Sigmoid colon (tissue), 7 donors: ENCODE data around the gene SPNS1. TPM values are rescaled to one million over a fixed set of nuclear protein-coding genes. Genes with fewer than 3 reads are reported as not detected.

Experiments used
- DNase-seq: peaks from one replicate; pipeline ENCODE4 v3.0.0-alpha.2; 2019
- H3K27ac ChIP-seq, 4 donors: fragments of 200-600 bp; sonication (generic); one replicate each; pipeline ENCODE4 v1.5.1; 2016 to 2019; ENCODE audit warnings: mild to moderate bottlenecking in 1 of 4
- H3K27me3 ChIP-seq, 3 donors: fragments of 200-600 bp; sonication (generic); one replicate each; pipeline ENCODE4 v1.5.1; 2019; ENCODE audit warnings: mild to moderate bottlenecking in 1 of 3
- H3K36me3 ChIP-seq, 4 donors: fragments of 200-600 bp; sonication (generic); one replicate each; pipeline ENCODE4 v1.5.1; 2016 to 2019
- H3K4me1 ChIP-seq, 4 donors: fragments of 200-600 bp; sonication (generic); one replicate each; pipeline ENCODE4 v1.5.1; 2017 to 2019
- H3K4me3 ChIP-seq, 4 donors: fragments of 200-600 bp; sonication (generic); one replicate each; pipeline ENCODE4 v1.5.1; 2017 to 2019; ENCODE audit warnings: mild to moderate bottlenecking in 2 of 4, moderate library complexity in 1 of 4
- H3K9me3 ChIP-seq, 4 donors: fragments of 200-600 bp in 3 of 4; sonication (generic) in 3 of 4; one replicate each; pipeline versions ENCODE4 v1.5.1 to v1.6.1; 2013 to 2019
- CTCF ChIP-seq, 4 experiments: fragments of 450-650 bp in 3 of 4; fragments of 200-600 bp in 1 of 4; IDR thresholded peaks; one replicate each; pipeline ENCODE4 v1.5.1; 2016 to 2019; ENCODE audit warnings: antibody characterized with exemption in 4 of 4, mild to moderate bottlenecking in 3 of 4, moderate library complexity in 2 of 4
- EP300 ChIP-seq, 4 donors: sonication (generic); formaldehyde crosslinking; IDR thresholded peaks; one replicate each; pipeline ENCODE4 v1.6.1; 2017; ENCODE audit warnings: antibody characterized with exemption in 4 of 4
- POLR2A ChIP-seq, 2 donors: fragments of 450-650 bp; IDR thresholded peaks; one replicate each; pipeline ENCODE4 v1.6.1; 2016; ENCODE audit warnings: antibody characterized with exemption in 2 of 2, mild to moderate bottlenecking in 2 of 2, moderate library complexity in 2 of 2
- POLR2AphosphoS5 ChIP-seq, 4 donors: sonication (generic); formaldehyde crosslinking; IDR thresholded peaks; one replicate each; pipeline ENCODE4 v1.6.1; 2017; ENCODE audit warnings: antibody characterized with exemption in 4 of 4
- WGBS, 2 donors: extraction: QIAGEN DNeasy Blood & Tissue Kit; methylation state at CpG; one replicate each; pipeline ENCODE4 v1.1.7; 2013; 5-methylcytosine and 5-hydroxymethylcytosine counted together
- intact Hi-C: fragments of 100-400 bp; cut with DNase I; formaldehyde crosslinking; loops from one replicate; pipeline ENCODE4 v1.15.1; 2023
- polyA plus RNA-seq, 3 donors: library from polyadenylated mRNA; stranded (reverse); fragments of 200-250 nt; gene quantifications; one replicate each; pipeline ENCODE4 v1.2.3, GENCODE V29; 2013
- total RNA-seq, 4 donors: library from RNA; depleted of rRNA; stranded (reverse); fragments of >200 nt; gene quantifications; one replicate each; pipeline ENCODE4 v1.1.0, GENCODE V29; 2016
- donor health status: healthy with polysubstance abuse.
- donor health status: Bipolar disorder and iron deficiency.
- donor health status: healthy.

SPNS1 gene
- total and polyA plus RNA-seq, 7 donors = 6.6 to 40.2 (median 14.5) TPM

GRCh38 chr16:29007730-29008593 is 33.4 kb downstream of the SPNS1 start:
- 67 to 75% methylated on average over 10 of the region's 10 CpGs for WGBS, 2 donors
- H3K36me3 ChIP-seq = no peaks in the 10 kb centered on the region
- no peak for TF ChIP-seq EP300 (IDR thresholded peaks at IDR 0.05)
- TF ChIP-seq POLR2AphosphoS5 (IDR thresholded peaks at IDR 0.05) = no peak
- no peak for TF ChIP-seq CTCF (IDR thresholded peaks at IDR 0.05)
- intact Hi-C loops = no loop called here
- H3K9me3 ChIP-seq = no peaks in the 10 kb centered on the region
- H3K27me3 ChIP-seq = no peaks in the 10 kb centered on the region
- no peak for DNase-seq
- H3K27ac ChIP-seq = no peak overlapping the region
- H3K4me3 ChIP-seq = no peak overlapping the region
- no peaks in the 10 kb centered on the region for H3K4me1 ChIP-seq

GRCh38 chr16:29009050-29009837 is 34.7 kb downstream of the SPNS1 start:
- DNase-seq = no peak
- Histone ChIP-seq H3K36me3 (no peaks in the 10 kb centered on the region), H3K27ac (no peak overlapping the region), H3K4me1 (no peaks in the 10 kb centered on the region), H3K27me3 (no peaks in the 10 kb centered on the region), H3K9me3 (no peaks in the 10 kb centered on the region), H3K4me3 (no peak overlapping the region)
- TF ChIP-seq POLR2A (IDR thresholded peaks at IDR 0.05) (no peak), EP300 (IDR thresholded peaks at IDR 0.05) (no peak), CTCF (IDR thresholded peaks at IDR 0.05) (no peak), POLR2AphosphoS5 (IDR thresholded peaks at IDR 0.05) (no peak)
- WGBS, 2 donors = 59 to 81% methylated on average over 14 of the region's 14 CpGs
- intact Hi-C loops = no loop called here

GRCh38 chr16:29009838-29010166 is 35.2 kb downstream of the SPNS1 start:
- no peaks in the 10 kb centered on the region for H3K27me3 ChIP-seq
- H3K9me3 ChIP-seq = no peaks in the 10 kb centered on the region
- H3K36me3 ChIP-seq = no peaks in the 10 kb centered on the region
- H3K4me3 ChIP-seq = no peak overlapping the region
- 90 to 92% methylated on average over 2 of the region's 2 CpGs for WGBS, 2 donors
- no peak for DNase-seq
- intact Hi-C loops = no loop called here
- no peak overlapping the region for H3K27ac ChIP-seq
- no peaks in the 10 kb centered on the region for H3K4me1 ChIP-seq
- TF ChIP-seq EP300 (IDR thresholded peaks at IDR 0.05) (no peak), POLR2AphosphoS5 (IDR thresholded peaks at IDR 0.05) (no peak), POLR2A (IDR thresholded peaks at IDR 0.05) (no peak)

GRCh38 chr16:29011112-29011511 is 36.5 kb downstream of the SPNS1 start:
- Histone ChIP-seq H3K9me3 (no peaks in the 10 kb centered on the region), H3K4me3 (no peak overlapping the region), H3K4me1 (no peaks in the 10 kb centered on the region), H3K27ac (no peak overlapping the region), H3K36me3 (no peaks in the 10 kb centered on the region), H3K27me3 (no peaks in the 10 kb centered on the region)
- 65 to 81% methylated on average over 8 of the region's 8 CpGs for WGBS, 2 donors
- TF ChIP-seq POLR2AphosphoS5 (IDR thresholded peaks at IDR 0.05) (no peak), CTCF (IDR thresholded peaks at IDR 0.05) (no peak), EP300 (IDR thresholded peaks at IDR 0.05) (no peak), POLR2A (IDR thresholded peaks at IDR 0.05) (no peak)
- DNase-seq = no peak
- intact Hi-C loops = no loop called here

- intact Hi-C loops = no loop called here
- Histone ChIP-seq H3K4me3 (no peak overlapping the region), H3K9me3 (no peaks in the 10 kb centered on the region), H3K27ac (no peak overlapping the region), H3K27me3 (no peaks in the 10 kb centered on the region), H3K4me1 (no peaks in the 10 kb centered on the region), H3K36me3 (no peaks in the 10 kb centered on the region)
- no peak for TF ChIP-seq POLR2A (IDR thresholded peaks at IDR 0.05)
- TF ChIP-seq POLR2AphosphoS5 (IDR thresholded peaks at IDR 0.05) = no peak
- TF ChIP-seq CTCF (IDR thresholded peaks at IDR 0.05) = no peak
- no peak for TF ChIP-seq EP300 (IDR thresholded peaks at IDR 0.05)
- DNase-seq = no peak
- 90 to 94% methylated on average over 4 of the region's 4 CpGs for WGBS, 2 donors
Measured at GRCh38 chr16:29011851-29012250, 37.3 kb downstream of the SPNS1 start.
